OCI-LY7 (cell line): ENCODE results near the gene TAF6L.

Experiments used
- CTCF ChIP-seq: fragments of 200-600 bp; sonication (generic); conservative IDR thresholded peaks from 2 replicates; pipeline ENCODE4 v1.5.1; 2014; ENCODE audit warnings: mild to moderate bottlenecking, antibody characterized with exemption, low read length, moderate library complexity, mixed read lengths
- EZH2phosphoT487 ChIP-seq: fragments of 200-600 bp; sonication (generic); IDR thresholded peaks from 2 replicates; pipeline ENCODE4 v1.6.1; 2018; ENCODE audit warnings: low read depth, borderline replicate concordance, mild to moderate bottlenecking, mixed run types, antibody characterized with exemption, low read length, moderate library complexity, mixed read lengths

GRCh38 chr11:62771144-62772021 lies at the start of gene TAF6L:
- TF ChIP-seq CTCF (no peak), EZH2phosphoT487 (no peak)
